Left lung (tissue), 10 donors: ENCODE data around the gene RC3H1. TPM values are rescaled to one million over a fixed set of nuclear protein-coding genes. Genes with fewer than 3 reads are reported as not detected.

Experiments
- ATAC-seq: fragments of 200-7000 bp; cut with Tn5 transposase; one replicate; pipeline ENCODE4 v1.9.1; 2020; ENCODE audit warnings: moderate library complexity
- DNase-seq, 4 donors: peaks; one replicate each; pipeline ENCODE4 v3.0.0-alpha.2; 2013 to 2020
- H3K27ac ChIP-seq, 2 donors: fragments of 200-600 bp; sonication (generic) in 1 of 2; one replicate each; pipeline versions ENCODE4 v1.5.0 to v1.8.0; 2020 to 2021
- H3K27me3 ChIP-seq, 2 donors: fragments of 200-600 bp; sonication (generic) in 1 of 2; one replicate each; pipeline versions ENCODE4 v1.5.0 to v1.8.0; 2020 to 2021
- H3K36me3 ChIP-seq, 2 donors: fragments of 200-600 bp; sonication (generic) in 1 of 2; one replicate each; pipeline versions ENCODE4 v1.5.0 to v1.8.0; 2020 to 2021
- H3K4me1 ChIP-seq, 2 donors: fragments of 200-600 bp; one replicate each; pipeline ENCODE4 v1.8.0; 2021
- H3K4me3 ChIP-seq, 2 donors: fragments of 200-600 bp; sonication (generic) in 1 of 2; one replicate each; pipeline versions ENCODE4 v1.5.0 to v1.8.0; 2020 to 2021; ENCODE audit warnings: mild to moderate bottlenecking in 1 of 2
- H3K9me3 ChIP-seq, 2 donors: fragments of 200-600 bp; sonication (generic) in 1 of 2; one replicate each; pipeline versions ENCODE4 v1.5.0 to v1.8.0; 2020 to 2021
- intact Hi-C, 2 donors: fragments of 100-400 bp; cut with DNase I; formaldehyde crosslinking; loops; one replicate each; pipeline versions ENCODE4 v1.11.2 to v1.14.2; 2022
- polyA plus RNA-seq, 6 donors: library from polyadenylated mRNA; unstranded; fragments of 120-200 nt; gene quantifications; one replicate each; pipeline ENCODE4 v1.2.1, GENCODE V29; 2013; ENCODE audit not compliant: insufficient read length in 6 of 6
- total RNA-seq, 2 donors: library from RNA; stranded (reverse); fragmentation: NEBNext Ultra II Directional; extraction: Animal tissue kit (Norgen Biotek cat#: 25700); gene quantifications; one replicate each; pipeline ENCODE4 v1.2.1, GENCODE V29; 2021
- TF ChIP-seq, protein P1 (sequence below), 2 donors: fragments of 200-600 bp; sonication (generic) in 1 of 2; IDR thresholded peaks; one replicate each; pipeline versions ENCODE4 v1.5.0 to v1.8.0; 2021; ENCODE audit warnings: antibody characterized with exemption in 2 of 2
- donor health status: DM: no; HTN: yes; CAD: no.
- donor health status: DM: no; HTN: no; CAD: no.

The RC3H1 gene
- total and polyA plus RNA-seq, 8 donors: 13.3 to 35.7 (median 14.0) TPM

DNA sequence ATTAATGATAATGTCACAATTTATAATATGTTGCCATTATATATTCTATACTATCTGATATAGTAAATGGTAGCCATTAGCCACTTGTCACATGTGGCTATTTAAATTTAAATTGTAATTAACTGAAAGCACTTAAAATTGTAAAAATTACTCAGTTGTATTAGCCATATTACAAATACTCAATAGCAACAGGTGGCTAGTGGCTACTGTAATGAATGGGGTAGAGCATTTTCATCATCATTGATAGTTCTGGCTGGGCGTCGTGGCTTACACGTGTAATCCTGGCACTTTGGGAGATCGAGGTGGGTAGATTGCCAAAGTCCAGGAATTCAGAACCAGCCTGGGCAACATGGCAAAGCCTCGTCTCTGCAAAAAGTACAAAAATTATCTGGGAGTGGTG lies 137.5 kb downstream of the RC3H1 start:
- peaks cover 0 to 9% of the 10 kb centered on the region in 2 donors for H3K4me1 ChIP-seq
- TF ChIP-seq, protein P1, sequence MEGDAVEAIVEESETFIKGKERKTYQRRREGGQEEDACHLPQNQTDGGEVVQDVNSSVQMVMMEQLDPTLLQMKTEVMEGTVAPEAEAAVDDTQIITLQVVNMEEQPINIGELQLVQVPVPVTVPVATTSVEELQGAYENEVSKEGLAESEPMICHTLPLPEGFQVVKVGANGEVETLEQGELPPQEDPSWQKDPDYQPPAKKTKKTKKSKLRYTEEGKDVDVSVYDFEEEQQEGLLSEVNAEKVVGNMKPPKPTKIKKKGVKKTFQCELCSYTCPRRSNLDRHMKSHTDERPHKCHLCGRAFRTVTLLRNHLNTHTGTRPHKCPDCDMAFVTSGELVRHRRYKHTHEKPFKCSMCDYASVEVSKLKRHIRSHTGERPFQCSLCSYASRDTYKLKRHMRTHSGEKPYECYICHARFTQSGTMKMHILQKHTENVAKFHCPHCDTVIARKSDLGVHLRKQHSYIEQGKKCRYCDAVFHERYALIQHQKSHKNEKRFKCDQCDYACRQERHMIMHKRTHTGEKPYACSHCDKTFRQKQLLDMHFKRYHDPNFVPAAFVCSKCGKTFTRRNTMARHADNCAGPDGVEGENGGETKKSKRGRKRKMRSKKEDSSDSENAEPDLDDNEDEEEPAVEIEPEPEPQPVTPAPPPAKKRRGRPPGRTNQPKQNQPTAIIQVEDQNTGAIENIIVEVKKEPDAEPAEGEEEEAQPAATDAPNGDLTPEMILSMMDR (IDR thresholded peaks at IDR 0.05): no peak
- no peak overlapping the region for H3K4me3 ChIP-seq
- H3K9me3 ChIP-seq: no peaks in the 10 kb centered on the region
- intact Hi-C loops: no loop called here
- H3K27me3 ChIP-seq: no peaks in the 10 kb centered on the region
- peaks cover 0 to 21% of the 10 kb centered on the region in 2 donors for H3K36me3 ChIP-seq
- no peak overlapping the region for H3K27ac ChIP-seq
- no peak for DNase-seq
- ATAC-seq: no peak

Other genes with a start within 250 kb of the RC3H1 start
- gene DARS2, start 197.7 kb downstream of the RC3H1 start, total RNA-seq: 10 to 100 TPM; 20.5 to 21.1 TPM
- 10 to 100 TPM; 19.9 to 24.7 (median 21.9) TPM for gene DARS2, start 197.7 kb downstream of the RC3H1 start, polyA plus RNA-seq
- 1 to 10 TPM; 7.2 to 8.3 TPM for gene CENPL, start 197.5 kb downstream of the RC3H1 start, total RNA-seq
- gene CENPL, start 197.5 kb downstream of the RC3H1 start, polyA plus RNA-seq: 10 to 100 TPM; 11.0 to 19.0 (median 12.9) TPM
- 100 to 1,000 TPM; 260 to 261 TPM for gene GAS5, start 154.4 kb downstream of the RC3H1 start, total RNA-seq
- 1,000 to 10,000 TPM in 1 of 6 donors, 100 to 1,000 TPM in 5; 720 to 1,064 (median 828) TPM for gene GAS5, start 154.4 kb downstream of the RC3H1 start, polyA plus RNA-seq
- 10 to 100 TPM; 10.0 to 11.6 TPM for gene ZBTB37, start 154.0 kb downstream of the RC3H1 start, total RNA-seq
- 10 to 100 TPM; 10.4 to 13.3 (median 12.6) TPM for gene ZBTB37, start 154.0 kb downstream of the RC3H1 start, polyA plus RNA-seq
- under 1 TPM; 0.29 to 0.44 TPM for gene SERPINC1, start 105.0 kb downstream of the RC3H1 start, total RNA-seq
- gene SERPINC1, start 105.0 kb downstream of the RC3H1 start, polyA plus RNA-seq: under 1 TPM in 5 of 6 donors, not detected in 1; 0.13 to 0.54 (median 0.43) TPM
- gene RABGAP1L, start 137.2 kb upstream of the RC3H1 start, total RNA-seq: 10 to 100 TPM; 53.0 to 67.3 TPM
- 10 to 100 TPM; 40.3 to 53.7 (median 46.6) TPM for gene RABGAP1L, start 137.2 kb upstream of the RC3H1 start, polyA plus RNA-seq